Measurements from ENCODE around the gene LRRC8B.
"Not testable (repeated sequence)": the region's sequence is repeated elsewhere in the genome, so short reads cannot be mapped to it uniquely, and the experiment has no call there.

Gene LRRC8B

DNA sequence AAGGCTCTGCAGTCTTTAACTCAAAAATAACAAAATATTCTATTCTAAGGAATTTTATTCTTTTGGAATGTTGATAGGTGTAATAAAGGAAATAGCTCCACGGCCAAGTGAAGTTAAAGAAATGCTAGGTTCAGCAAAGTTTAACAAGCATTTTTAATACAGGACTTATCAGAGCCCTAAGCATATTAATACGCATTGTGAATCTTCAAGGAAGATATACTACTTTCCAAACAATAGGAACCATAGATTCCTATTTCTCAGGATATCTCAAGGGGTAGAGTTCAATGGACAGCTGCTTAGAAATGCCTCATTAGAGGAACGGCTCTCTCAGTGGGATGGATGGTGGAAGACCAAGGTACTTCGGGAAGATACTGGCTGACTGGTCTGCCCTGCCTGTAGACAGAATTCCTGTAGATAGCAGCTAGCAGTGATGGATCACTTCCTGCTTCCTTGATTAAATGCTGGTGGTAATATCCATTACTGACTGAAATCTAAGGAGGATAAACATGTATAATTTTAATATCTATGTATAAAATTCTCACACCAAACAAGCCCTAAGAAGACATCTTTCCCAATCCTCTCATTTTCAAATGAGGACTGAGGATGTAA, 100.2 kb downstream of the LRRC8B start:
- Histone ChIP-seq H3K27ac (ENCODE audit: low read depth, low read length) (no peak overlapping the region), H3K27me3 (ENCODE audit: control insufficient read depth, insufficient read depth, low read length) (no peaks in the 10 kb centered on the region), H3K9me3 (ENCODE audit: control insufficient read depth, insufficient read depth, low read depth, low read length) (no peaks in the 10 kb centered on the region), H3K4me1 (ENCODE audit: control insufficient read depth, insufficient read depth, low read length) (no peaks in the 10 kb centered on the region), H3K9ac (ENCODE audit: low read length) (no peak overlapping the region), H3K4me3 (ENCODE audit: low read depth, low read length) (no peak overlapping the region), H3K36me3 (ENCODE audit: control insufficient read depth, insufficient read depth, low read length) (no peaks in the 10 kb centered on the region)

DNA sequence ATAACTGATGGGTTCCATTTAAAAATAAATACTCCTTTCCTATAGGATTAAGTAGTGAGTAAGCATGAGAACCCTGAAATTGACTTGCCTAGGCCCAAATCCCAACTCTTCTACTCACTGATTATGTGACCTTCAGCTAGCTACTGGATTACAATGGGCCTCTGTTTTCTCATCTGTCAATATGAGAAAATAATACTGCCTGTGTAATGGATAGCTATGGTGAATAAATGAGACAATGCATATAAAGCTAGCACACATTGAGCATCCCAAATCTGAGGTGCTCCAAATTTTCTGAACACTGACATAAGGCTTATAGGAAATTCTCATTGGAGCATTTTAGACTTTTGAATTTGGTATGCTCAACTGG, 103.0 kb downstream of the LRRC8B start:
- H3K9me3 ChIP-seq (ENCODE audit: control insufficient read depth, insufficient read depth, low read depth, low read length) = no peaks in the 10 kb centered on the region
- H3K4me1 ChIP-seq (ENCODE audit: control insufficient read depth, insufficient read depth, low read length) = peaks cover 6% of the 10 kb centered on the region; the same call in 1 of the 2 replicates
- H3K9ac ChIP-seq (ENCODE audit: low read length) = no peak overlapping the region
- H3K4me3 ChIP-seq (ENCODE audit: low read depth, low read length) = no peak overlapping the region
- no peak overlapping the region for H3K27ac ChIP-seq (ENCODE audit: low read depth, low read length)
- peaks cover 25% of the 10 kb centered on the region for H3K27me3 ChIP-seq (ENCODE audit: control insufficient read depth, insufficient read depth, low read length)
- H3K36me3 ChIP-seq (ENCODE audit: control insufficient read depth, insufficient read depth, low read length) = no peaks in the 10 kb centered on the region

DNA sequence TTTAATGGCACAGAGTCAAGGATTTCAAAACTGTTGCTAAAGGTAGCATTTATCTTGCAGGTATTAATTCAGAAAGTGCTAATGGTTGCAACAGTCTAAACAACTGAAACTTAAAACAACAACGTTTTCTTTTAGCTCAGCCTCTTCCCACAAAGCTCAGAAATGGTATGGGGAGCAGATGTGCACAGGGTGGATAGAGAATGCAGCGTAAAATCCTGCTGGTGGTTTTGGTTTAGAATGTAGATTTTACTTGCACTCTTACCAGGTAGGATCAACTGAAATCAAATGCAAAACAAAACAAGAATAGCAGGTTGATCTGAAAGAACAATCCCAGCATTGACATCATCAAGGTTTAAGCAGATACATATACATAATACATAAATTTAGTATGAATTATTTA, 104.5 kb downstream of the LRRC8B start:
- H3K9me3 ChIP-seq (ENCODE audit: control insufficient read depth, insufficient read depth, low read depth, low read length) = no peaks in the 10 kb centered on the region
- H3K27me3 ChIP-seq (ENCODE audit: control insufficient read depth, insufficient read depth, low read length) = peaks cover 38% of the 10 kb centered on the region
- H3K4me1 ChIP-seq (ENCODE audit: control insufficient read depth, insufficient read depth, low read length) = peaks cover 13% of the 10 kb centered on the region; the same call in 1 of the 2 replicates
- H3K9ac ChIP-seq (ENCODE audit: low read length) = no peak overlapping the region
- H3K4me3 ChIP-seq (ENCODE audit: low read depth, low read length) = no peak overlapping the region
- no peak overlapping the region for H3K27ac ChIP-seq (ENCODE audit: low read depth, low read length)
- H3K36me3 ChIP-seq (ENCODE audit: control insufficient read depth, insufficient read depth, low read length) = no peaks in the 10 kb centered on the region

GRCh38 chr1:89629600-89629999, 105.0 kb downstream of the LRRC8B start:
- H3K36me3 ChIP-seq (ENCODE audit: control insufficient read depth, insufficient read depth, low read length); H3K4me3 ChIP-seq (ENCODE audit: low read depth, low read length); H3K27ac ChIP-seq (ENCODE audit: low read depth, low read length); H3K9ac ChIP-seq (ENCODE audit: low read length); H3K9me3 ChIP-seq (ENCODE audit: control insufficient read depth, insufficient read depth, low read depth, low read length): not testable (repeated sequence)
- peaks cover 16% of the 10 kb centered on the region; the same call in 1 of the 2 replicates for H3K4me1 ChIP-seq (ENCODE audit: control insufficient read depth, insufficient read depth, low read length)
- H3K27me3 ChIP-seq (ENCODE audit: control insufficient read depth, insufficient read depth, low read length) = peaks cover 43% of the 10 kb centered on the region

DNA sequence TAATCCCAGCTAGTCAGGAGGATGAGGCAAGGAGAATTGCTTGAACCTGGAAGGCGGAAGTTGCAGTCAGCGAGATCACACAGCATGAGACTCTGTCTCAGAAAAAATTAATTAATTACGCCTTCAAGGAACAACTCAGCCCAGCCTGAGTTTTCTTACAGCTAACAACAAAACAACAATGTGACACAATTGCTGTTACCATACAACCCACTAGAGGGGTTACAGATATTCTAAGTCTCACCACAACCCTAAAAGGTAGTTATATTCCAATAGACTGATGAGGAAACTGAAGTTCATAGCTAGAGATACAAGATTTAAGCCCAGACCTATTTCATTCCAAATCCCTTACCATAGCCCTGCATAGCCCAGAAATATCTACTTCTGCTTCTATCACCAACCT, 105.4 kb downstream of the LRRC8B start:
- Histone ChIP-seq H3K9ac (ENCODE audit: low read length) (no peak overlapping the region), H3K4me1 (ENCODE audit: control insufficient read depth, insufficient read depth, low read length) (peaks cover 16% of the 10 kb centered on the region; the same call in 1 of the 2 replicates), H3K4me3 (ENCODE audit: low read depth, low read length) (no peak overlapping the region), H3K9me3 (ENCODE audit: control insufficient read depth, insufficient read depth, low read depth, low read length) (no peaks in the 10 kb centered on the region), H3K27ac (ENCODE audit: low read depth, low read length) (no peak overlapping the region), H3K27me3 (ENCODE audit: control insufficient read depth, insufficient read depth, low read length) (peaks cover 47% of the 10 kb centered on the region), H3K36me3 (ENCODE audit: control insufficient read depth, insufficient read depth, low read length) (no peaks in the 10 kb centered on the region)

- H3K4me3 ChIP-seq (ENCODE audit: low read depth, low read length) = peak overlapping the region; percentile 92
- no peaks in the 10 kb centered on the region for H3K9me3 ChIP-seq (ENCODE audit: control insufficient read depth, insufficient read depth, low read depth, low read length)
- no peak overlapping the region for H3K27ac ChIP-seq (ENCODE audit: low read depth, low read length)
- peak overlapping the region; percentile 62 for H3K9ac ChIP-seq (ENCODE audit: low read length)
- H3K4me1 ChIP-seq (ENCODE audit: control insufficient read depth, insufficient read depth, low read length) = peaks cover 16% of the 10 kb centered on the region; the same call in 1 of the 2 replicates
- H3K27me3 ChIP-seq (ENCODE audit: control insufficient read depth, insufficient read depth, low read length) = peaks cover 57% of the 10 kb centered on the region
- H3K36me3 ChIP-seq (ENCODE audit: control insufficient read depth, insufficient read depth, low read length) = no peaks in the 10 kb centered on the region
Measured at GRCh38 chr1:89631816-89632656, 107.4 kb downstream of the LRRC8B start.

GRCh38 chr1:89632657-89633247, 108.1 kb downstream of the LRRC8B start, which contains the start of gene LRRC8C:
Gene LRRC8C, plus strand, starts transcription at chr1:89633120. Its CDS starts 53,354 bp downstream, at chr1:89686474.
- no peaks in the 10 kb centered on the region for H3K36me3 ChIP-seq (ENCODE audit: control insufficient read depth, insufficient read depth, low read length)
- H3K4me1 ChIP-seq (ENCODE audit: control insufficient read depth, insufficient read depth, low read length) = peaks cover 16% of the 10 kb centered on the region; the same call in 1 of the 2 replicates
- peak within 1 kb of the TSS; percentile 73 for H3K9ac ChIP-seq (ENCODE audit: low read length)
- peaks cover 57% of the 10 kb centered on the region for H3K27me3 ChIP-seq (ENCODE audit: control insufficient read depth, insufficient read depth, low read length)
- H3K9me3 ChIP-seq (ENCODE audit: control insufficient read depth, insufficient read depth, low read depth, low read length) = no peaks in the 10 kb centered on the region
- H3K4me3 ChIP-seq (ENCODE audit: low read depth, low read length) = peak within 1 kb of the TSS; percentile 92
- no peak within 1 kb of the TSS for H3K27ac ChIP-seq (ENCODE audit: low read depth, low read length)

- peaks cover 16% of the 10 kb centered on the region; the same call in 1 of the 2 replicates for H3K4me1 ChIP-seq (ENCODE audit: control insufficient read depth, insufficient read depth, low read length)
- H3K36me3 ChIP-seq (ENCODE audit: control insufficient read depth, insufficient read depth, low read length) = no peaks in the 10 kb centered on the region
- H3K27ac ChIP-seq (ENCODE audit: low read depth, low read length) = no peak overlapping the region
- H3K9me3 ChIP-seq (ENCODE audit: control insufficient read depth, insufficient read depth, low read depth, low read length) = no peaks in the 10 kb centered on the region
- H3K9ac ChIP-seq (ENCODE audit: low read length) = peak overlapping the region; percentile 73
- peaks cover 57% of the 10 kb centered on the region for H3K27me3 ChIP-seq (ENCODE audit: control insufficient read depth, insufficient read depth, low read length)
- peak overlapping the region; percentile 92 for H3K4me3 ChIP-seq (ENCODE audit: low read depth, low read length)
Measured at GRCh38 chr1:89633248-89633799, 108.7 kb downstream of the LRRC8B start.

DNA sequence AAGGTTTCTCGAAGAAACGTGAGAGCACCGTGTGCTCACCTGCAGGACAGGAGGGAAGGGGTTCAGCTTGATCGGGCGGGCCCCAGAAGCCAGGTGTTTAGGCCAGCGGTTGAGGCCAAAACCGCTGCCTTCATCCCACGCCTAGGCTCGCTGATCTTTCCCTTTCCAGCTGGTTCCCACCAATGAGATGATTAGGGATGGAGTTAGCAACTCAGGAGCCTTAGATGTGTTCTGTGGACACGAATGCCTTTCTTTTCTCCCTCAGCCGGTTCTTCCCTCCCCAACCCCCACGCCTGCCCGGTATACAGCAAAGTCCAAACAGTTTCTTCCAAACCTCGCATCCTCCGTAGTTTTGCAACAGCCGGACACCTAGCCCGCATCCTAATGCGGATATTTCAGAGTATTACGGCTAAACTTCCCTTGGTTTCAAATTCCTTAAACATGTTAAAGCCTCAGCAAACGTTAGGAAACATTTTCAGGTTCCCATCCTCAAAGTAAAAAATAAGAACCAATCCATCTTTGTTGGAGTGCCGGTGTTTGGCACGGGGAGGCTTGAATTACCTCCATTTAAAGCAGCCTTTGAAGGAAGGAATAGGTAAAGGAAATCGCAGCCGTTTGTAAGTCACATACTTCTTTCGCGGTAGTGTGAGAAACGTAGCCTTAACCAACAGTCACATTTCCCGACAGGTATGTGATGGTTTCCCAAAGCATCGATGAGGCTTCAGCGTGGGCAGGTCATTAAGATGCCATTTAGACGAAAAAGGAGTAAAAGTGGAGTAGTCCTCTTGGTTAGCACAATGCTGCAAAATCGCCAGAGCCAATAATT, 109.4 kb downstream of the LRRC8B start:
- H3K9ac ChIP-seq (ENCODE audit: low read length) = peak overlapping the region; percentile 73

More for the DNA sequence above, 109.4 kb downstream of the LRRC8B start:
- H3K27me3 ChIP-seq (ENCODE audit: control insufficient read depth, insufficient read depth, low read length) = peaks cover 57% of the 10 kb centered on the region
- no peak overlapping the region for H3K27ac ChIP-seq (ENCODE audit: low read depth, low read length)
- peak overlapping the region; percentile 92 for H3K4me3 ChIP-seq (ENCODE audit: low read depth, low read length)
- peaks cover 16% of the 10 kb centered on the region; the same call in 1 of the 2 replicates for H3K4me1 ChIP-seq (ENCODE audit: control insufficient read depth, insufficient read depth, low read length)
- no peaks in the 10 kb centered on the region for H3K9me3 ChIP-seq (ENCODE audit: control insufficient read depth, insufficient read depth, low read depth, low read length)
- H3K36me3 ChIP-seq (ENCODE audit: control insufficient read depth, insufficient read depth, low read length) = no peaks in the 10 kb centered on the region

Measured in HUES6 (cell line).